H1 (cell line): ENCODE measurements around the gene ZNF496.

Experiments used
- POLR2A ChIP-seq, 2 experiments: IDR thresholded peaks; 1 replicate in 1 of 2; 2 replicates in 1 of 2; pipeline ENCODE4 v1.6.1; 2011; ENCODE audit warnings: low read depth in 2 of 2, low read length in 2 of 2, mild to moderate bottlenecking in 2 of 2; ENCODE audit errors: control extremely low read depth in 1 of 2
- RAD21 ChIP-seq, 2 experiments: IDR thresholded peaks in 1 of 2; conservative IDR thresholded peaks in 1 of 2; 2 replicates each; pipeline ENCODE4 v1.6.1; 2011; ENCODE audit warnings: low read depth in 2 of 2, low read length in 2 of 2, improper control_type of control experiment in 1 of 2, inconsistent platforms in 1 of 2, mild to moderate bottlenecking in 1 of 2, moderate library complexity in 1 of 2
- TF ChIP-seq, protein P1 (sequence below): IDR thresholded peaks from 2 replicates; pipeline ENCODE4 v1.6.1; 2011; ENCODE audit warnings: low read depth, mild to moderate bottlenecking, low read length; ENCODE audit not compliant: insufficient read depth
- TF ChIP-seq, protein P2 (sequence below): IDR thresholded peaks from 2 replicates; pipeline ENCODE4 v1.6.1; 2012; ENCODE audit warnings: inconsistent platforms

DNA sequence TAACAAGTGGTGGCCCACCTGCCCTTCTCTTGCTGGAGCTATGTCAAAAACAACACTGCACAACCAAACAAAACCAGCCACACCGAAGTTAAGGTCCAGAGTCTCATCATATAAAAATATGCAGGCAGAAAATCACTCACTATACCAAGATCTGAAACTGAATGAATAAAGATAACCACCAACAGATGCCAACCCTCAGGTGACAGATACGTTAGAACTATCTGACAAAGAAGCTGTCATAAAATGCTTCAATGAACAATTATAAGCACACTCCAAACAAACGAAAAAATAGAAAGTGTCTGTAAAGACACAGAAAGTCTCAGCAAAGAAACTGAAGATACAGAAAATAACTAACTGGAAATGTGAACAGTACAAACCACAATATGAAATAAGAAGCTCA lies 14.0 kb downstream of the ZNF496 start:
- TF ChIP-seq RAD21 (IDR thresholded peaks at IDR 0.05 in 1 of 2, conservative IDR thresholded peaks at IDR 0.05 in 1 of 2; ENCODE audit: low read depth in 2 of 2, low read length in 2 of 2) (no peak), POLR2A (IDR thresholded peaks at IDR 0.05; ENCODE audit: control extremely low read depth in 1 of 2, low read depth in 2 of 2, low read length in 2 of 2) (no peak)
- TF ChIP-seq, protein P1, sequence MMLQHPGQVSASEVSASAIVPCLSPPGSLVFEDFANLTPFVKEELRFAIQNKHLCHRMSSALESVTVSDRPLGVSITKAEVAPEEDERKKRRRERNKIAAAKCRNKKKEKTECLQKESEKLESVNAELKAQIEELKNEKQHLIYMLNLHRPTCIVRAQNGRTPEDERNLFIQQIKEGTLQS: no peak
- TF ChIP-seq, protein P2, sequence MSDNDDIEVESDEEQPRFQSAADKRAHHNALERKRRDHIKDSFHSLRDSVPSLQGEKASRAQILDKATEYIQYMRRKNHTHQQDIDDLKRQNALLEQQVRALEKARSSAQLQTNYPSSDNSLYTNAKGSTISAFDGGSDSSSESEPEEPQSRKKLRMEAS: no peak
